IPS-NIHi7 (cell line): ENCODE measurements around the gene MIOX.
A peak's percentile ranks its signal among the peaks of the same experiment; 100 is the strongest.
"Not testable (repeated sequence)": the region's sequence is repeated elsewhere in the genome, so short reads cannot be mapped to it uniquely, and the experiment has no call there.

ENCODE experiments used
- DNase-seq: peaks from one replicate; pipeline ENCODE4 v3.0.0; 2012; ENCODE audit warnings: mixed read lengths; ENCODE audit errors: extremely low spot score

The MIOX gene

DNA sequence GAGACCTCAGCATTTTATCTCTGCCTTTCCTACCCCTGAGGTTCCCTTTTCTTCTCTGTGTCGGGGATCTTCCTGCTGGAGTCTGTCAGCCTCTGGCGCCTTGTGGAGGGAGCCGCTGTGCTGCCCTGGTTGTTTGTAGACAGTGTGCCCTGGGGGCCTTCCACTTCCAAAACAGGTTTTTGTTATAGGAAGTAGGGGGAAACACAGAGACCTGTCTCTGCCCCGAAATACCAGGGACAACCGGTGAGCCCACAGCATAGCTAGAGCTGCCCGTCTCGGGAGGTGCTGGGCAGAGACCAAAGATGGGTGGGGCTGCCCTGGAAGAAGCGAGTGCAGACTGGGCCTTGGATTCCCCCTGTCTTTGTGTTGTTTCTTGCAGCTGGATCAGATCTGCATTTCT, 29.4 kb downstream of the MIOX start:
- DNase-seq = no peak

DNA sequence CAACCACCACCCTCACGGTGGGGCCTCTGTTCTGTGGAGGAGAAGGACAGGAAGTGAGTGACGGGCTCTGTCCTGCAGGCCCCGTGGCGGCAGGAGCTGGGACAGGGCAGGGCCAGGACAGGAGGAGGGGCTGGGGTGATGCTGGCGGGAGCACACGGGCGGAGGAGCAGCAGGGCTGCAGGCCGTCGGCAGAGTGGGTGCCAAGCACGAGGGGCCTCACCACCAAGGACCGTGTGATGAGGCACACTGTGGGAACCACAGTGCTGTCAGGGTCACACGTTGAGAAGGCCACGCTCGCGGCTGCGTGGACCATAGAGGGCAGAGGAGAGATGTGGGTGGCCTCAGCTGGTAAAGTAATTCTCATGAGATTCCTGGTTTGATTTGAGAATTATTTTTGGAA, 30.2 kb downstream of the MIOX start:
- DNase-seq = no peak

DNA sequence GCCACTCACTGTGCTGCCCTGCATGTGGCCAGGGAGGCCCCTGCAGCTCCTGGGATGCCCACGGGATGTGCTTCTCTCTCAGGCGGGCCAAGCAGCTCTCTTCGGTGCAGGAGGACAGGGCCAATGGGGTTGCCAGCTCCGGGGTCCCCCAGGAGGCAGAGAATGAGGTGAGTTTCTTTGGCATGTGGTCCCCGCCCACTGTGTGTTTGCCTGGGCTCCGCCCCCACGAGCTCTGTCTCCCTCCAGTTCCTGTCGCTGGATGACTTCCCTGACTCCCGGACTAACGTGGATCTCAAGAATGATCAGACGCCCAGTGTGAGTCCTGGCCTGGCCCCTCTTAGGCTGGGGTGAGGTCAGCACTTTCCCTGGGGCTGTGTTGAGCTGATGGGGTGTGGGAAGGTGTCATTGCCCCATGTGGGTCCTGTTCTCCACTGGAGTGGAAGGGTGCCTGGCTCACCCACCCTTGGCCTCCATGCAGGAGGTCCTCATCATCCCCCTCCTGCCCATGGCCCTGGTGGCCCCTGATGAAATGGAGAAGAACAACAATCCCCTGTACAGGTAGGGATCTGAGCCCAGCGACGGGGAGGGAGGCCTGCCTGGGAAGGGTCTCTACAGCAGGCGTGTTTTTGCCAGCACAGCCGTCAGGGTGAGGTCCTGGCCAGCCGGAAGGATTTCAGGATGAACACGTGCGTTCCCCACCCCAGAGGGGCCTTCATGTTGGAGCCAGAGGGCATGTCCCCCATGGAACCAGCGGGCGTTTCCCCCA, 31.0 kb downstream of the MIOX start:
- DNase-seq = no peak

DNA sequence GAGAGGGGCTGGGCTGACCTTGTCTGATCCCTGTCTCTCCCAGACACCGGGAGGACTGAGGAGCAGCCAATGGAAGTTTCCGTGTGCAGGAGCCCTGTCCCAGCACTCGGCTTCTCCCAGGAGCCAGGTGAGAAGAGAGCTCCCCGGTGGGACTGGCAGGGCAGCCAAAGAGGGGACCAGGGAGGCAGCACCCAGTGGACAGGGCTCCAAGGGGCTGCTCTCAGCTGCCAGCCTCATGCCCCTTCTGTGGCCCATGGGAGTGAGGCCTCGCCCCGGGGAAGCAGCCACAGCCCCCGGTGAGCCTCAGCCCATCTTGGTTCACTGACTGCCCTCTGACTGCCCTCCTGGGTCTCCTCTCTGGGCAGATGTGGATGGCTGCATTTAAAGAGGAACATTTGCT, 31.9 kb downstream of the MIOX start:
- no peak for DNase-seq

DNA sequence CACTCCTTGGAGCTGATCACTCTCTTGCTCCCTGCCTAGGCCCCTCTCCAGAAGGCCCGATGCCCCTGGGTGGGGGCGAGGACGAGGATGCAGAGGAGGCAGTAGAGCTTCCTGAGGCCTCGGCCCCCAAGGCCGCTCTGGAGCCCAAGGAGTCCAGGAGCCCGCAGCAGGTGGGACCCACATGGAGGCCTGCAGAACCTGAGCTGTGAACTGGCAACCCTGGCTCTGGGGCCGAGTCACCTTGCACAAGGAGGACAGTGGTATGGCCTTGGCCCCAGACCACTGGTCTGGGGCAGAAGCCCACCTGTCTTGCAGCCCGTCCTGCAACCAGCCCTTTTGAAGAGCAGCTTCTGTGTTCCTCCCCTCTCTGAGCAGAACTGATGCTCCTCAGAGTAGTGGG, 32.5 kb downstream of the MIOX start:
- no peak for DNase-seq

DNA sequence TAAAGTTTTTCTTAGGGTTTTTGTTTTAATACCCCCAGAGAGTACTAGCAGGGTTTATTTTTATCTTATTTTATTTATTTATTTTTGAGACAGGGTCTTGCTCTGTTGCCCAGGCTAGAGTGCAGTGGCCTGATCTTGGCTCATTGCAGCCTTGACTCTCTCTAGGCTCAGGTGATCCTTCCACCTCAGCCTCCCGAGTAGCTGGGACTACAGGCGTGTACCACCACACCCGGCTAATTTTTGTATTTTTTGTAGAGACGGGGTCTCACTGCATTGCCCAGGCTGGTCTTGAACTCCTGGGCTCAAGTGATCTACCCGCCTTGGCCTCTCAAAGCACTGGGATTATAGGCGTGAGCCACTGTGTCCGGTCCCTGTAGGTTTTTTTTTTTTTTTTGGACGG, 33.5 kb downstream of the MIOX start:
- not testable (repeated sequence) for DNase-seq

DNA sequence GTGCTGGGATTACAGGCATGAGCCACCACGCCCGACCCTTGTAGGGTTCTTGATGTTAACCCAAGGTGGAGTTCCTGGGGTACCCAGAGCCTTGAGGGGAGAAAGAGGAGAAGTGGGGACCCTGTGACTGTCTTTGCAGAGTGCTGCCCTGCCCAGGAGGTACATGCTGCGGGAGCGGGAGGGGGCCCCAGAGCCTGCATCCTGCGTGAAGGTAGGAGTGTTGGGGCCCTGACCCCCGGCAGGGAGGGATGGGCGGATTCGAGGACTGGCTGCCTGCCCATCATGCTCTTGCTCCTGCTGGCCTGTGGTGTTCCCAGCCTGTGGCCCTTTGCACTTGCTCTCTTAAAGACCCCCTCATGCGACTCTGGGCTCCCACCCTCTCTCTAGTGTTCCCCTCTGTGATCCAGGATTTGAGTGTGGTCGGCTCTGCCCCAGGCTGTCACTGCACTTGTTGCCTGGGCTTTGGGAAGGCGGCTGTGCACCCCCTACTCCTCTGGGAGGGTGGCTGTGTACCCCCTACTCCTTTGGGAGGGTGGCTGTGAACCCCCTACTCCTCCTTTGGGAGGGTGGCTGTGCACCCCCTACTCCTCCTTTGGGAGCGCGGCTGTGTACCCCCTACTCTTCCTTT, 34.3 kb downstream of the MIOX start:
- DNase-seq = no peak

DNA sequence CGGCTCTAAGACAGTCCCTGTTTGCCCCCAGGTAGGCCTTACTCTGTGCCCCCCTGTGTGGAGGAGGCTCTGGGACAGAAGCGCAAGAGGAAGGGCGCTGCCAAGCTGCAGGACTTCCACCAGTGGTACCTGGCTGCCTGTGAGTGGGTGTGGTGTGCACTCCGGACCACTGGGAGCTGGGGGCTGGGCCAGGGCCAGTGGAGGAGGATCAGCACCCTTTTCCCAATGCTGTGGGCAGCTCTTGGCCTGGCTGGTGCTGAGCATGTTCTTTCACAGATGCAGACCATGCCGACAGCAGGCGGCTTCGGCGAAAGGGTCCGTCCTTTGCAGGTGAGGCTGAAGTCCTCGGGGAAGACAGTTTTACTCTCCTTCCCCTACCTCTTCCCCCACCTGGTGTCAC, 35.1 kb downstream of the MIOX start:
- DNase-seq = no peak

- no peak for DNase-seq
Measured at GRCh38 chr22:50522208-50522805, 35.6 kb downstream of the MIOX start.

DNA sequence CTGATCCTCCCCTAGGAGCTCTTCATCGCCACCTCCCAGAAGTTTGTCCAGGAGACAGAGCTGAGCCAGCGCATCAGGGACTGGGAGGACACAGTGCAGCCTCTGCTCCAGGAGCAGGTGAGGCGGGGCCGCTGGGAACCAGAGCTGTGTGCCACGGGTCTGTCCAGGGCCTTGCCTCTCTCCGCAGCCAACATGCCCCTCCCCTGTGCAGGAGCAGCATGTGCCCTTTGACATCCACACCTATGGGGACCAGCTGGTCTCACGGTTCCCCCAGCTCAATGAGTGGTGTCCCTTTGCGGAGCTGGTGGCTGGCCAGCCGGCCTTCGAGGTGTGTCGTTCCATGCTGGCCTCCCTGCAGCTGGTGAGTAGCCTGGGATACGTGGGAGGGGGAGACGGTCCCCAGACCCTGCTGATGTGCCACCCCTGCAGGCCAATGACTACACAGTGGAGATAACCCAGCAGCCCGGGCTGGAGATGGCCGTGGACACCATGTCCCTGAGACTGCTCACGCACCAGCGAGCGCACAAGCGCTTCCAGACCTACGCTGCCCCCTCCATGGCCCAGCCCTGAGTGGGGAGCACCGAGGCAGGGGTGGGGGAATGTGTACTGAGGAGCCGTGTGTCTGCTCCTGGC, 36.3 kb downstream of the MIOX start:
- no peak for DNase-seq

DNA sequence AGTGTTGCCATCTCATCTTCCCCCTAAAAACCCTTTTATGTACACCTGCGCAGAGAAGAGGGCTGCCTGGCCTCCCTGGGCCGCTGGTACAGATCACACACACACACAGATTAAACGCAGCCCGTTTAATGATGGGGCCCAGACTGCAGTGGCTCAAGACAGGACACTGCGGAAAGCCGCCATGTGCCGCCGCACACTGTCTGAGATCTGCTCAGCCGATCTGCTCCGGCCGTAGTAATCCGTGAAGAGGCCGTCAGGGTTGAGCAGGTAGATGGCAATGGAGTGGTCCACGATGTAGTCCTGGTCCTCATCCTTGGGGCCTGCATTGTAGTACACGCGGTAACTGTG, 36.8 kb downstream of the MIOX start:
- DNase-seq = no peak

DNA sequence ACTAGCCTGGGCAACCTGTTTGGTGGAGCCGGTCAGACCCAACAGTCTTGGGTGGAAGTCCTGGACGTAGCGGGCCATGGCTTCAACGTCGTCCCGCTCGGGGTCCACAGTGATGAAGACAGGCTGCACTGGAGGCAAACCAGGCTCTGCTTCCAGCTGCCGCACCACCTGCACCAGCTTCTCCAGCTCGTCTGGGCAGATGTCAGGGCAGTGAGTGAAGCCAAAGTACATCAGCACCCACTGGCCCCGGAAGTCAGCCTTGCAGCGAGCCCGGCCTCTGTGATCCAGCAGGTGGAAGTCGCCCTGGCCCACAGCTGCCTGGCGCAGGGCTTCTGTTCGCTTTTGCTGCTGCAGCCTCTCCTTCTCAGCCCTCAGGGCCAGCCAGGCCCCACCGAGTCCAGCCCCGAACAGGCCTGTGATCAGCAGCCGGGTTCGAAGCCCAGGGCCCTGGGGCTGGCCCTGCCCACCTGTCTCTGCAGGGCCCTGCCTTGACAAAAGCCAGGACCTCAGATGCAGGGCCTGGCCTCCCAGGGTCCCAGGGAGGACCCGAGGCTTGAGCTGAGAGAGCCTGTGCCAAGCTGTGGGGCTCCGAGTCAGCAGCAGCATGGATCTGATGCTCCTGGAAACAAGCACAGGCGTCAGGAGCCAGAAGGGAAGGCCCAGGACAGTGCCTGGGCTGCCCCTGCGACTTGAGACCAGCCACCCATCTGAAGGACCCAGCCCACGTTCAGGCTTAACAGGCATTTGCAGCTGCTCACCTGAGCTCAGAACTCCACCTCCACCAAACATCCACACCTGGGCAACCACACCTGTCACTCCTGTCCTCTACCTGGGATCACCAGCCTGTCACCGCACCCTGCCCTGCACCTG, 37.4 kb downstream of the MIOX start:
- no peak for DNase-seq

- DNase-seq = no peak
Measured at GRCh38 chr22:50524676-50525103, 38.0 kb downstream of the MIOX start.

- DNase-seq = peak; percentile 99
Measured at GRCh38 chr22:50525104-50525857, 38.6 kb downstream of the MIOX start, which contains the start of gene SCO2. TSS of gene SCO2 (minus strand) at chr22:50525598. CDS start at chr22:50524411, 1,187 bp downstream.

DNA sequence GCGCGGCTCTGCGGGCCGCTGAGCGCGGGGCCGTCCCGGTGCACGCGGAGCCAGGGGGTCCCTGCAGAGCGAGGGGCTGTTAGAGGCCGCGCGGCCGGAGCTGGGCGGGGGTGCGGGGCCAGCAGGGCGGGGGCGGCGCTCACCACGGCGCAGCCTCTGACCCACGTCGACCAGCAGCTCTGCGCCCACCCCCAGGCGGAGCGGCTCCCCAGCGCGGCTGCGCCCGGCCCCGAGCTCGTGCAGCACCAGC, 39.1 kb downstream of the MIOX start:
- no peak for DNase-seq

- peak; percentile 78 for DNase-seq
Measured at GRCh38 chr22:50526108-50526833, 39.6 kb downstream of the MIOX start.

DNA sequence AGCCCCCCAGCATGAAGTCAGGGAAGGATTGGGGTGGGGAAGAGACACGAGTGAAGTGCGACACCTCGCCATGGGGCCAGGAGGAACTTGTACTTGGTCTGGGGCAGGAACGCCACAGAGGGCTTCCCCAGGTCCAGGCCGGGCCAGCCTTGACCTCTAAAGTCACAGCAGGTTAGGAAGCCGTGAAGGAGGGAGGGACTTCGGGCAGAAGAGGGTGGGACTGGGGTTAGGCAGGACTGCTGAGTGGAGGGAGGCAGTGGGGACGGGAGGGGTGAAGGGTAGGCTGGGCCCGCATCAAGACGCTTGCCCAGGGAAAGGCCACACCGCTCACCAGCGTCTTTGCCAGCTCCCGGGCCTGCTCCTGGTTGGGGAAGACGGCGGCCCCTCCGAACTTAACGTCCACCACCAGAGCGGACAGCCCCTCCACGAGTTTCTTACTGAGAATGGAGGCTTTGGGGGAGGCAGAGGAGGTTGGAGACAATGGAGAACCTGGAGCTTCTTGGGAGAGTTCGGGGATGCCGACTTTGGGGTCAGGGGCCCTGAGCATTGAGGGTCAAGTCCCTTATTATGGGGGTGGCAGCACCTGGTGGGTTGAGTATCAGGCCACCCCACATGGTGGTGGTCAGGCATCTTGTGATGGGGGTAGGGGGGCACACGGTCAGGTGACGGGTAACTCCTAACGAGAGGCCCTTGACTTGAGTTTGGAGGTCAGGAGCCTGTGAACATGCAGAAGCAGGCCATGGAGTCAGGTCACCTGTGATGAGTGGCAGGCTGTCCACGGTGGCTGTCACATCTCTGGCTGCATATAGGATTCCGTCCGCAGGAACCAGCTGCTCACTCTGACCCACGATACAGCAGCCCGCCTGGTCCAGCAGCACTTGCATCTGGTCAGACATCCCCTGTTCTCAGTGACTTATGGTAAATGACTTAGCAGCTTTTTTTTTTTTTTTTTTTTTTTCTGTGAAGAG, 40.5 kb downstream of the MIOX start:
- peak; percentile 75 for DNase-seq

DNA sequence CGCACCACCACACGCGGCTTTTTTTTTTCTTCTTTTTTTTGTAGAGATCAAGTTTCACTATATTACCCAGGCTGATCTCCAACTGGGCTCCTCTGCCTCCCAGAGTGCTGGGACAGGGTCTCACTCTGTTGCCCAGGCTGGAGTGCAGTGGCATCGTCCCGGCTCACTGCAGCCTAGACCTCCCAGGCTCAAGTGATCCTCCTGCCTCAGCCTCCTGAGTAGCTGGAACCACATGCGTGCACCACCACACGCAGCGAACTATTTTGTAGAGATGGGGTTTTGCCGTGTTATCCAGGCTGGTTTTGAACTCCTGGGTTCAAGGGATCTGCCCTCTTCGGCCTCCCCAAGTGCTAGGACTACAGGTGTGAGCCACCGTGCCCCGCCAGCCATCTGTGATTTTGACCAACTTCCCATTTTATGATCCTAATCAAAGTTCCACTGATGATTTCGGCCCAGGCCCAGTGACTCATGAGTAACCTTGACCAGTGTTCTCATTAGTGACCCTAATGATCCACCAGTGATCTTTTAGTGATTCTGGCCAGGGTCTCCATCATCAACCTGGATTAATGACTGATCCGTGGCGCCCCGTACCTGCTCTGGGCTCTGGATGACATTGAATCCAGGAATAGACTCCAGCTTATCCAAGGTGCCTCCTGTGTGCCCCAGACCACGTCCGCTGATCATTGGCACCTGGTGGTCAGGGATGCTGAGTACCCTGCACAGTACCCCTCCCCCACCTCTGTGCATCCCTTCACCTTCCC, 41.4 kb downstream of the MIOX start:
- no peak for DNase-seq
